Neural cell (in vitro differentiated cells): Measurements from ENCODE around the gene PTPRN2. TPM values are rescaled to one million over a fixed set of nuclear protein-coding genes. Genes with fewer than 3 reads are reported as not detected.
A peak's percentile ranks its signal among the peaks of the same experiment; 100 is the strongest.

Experiments
- H2AFZ ChIP-seq: fragments of 200-600, 300-800 bp; sonication (generic), shearing (Covaris generic); 2 replicates; pipeline ENCODE4 v1.6.0; 2014; ENCODE audit warnings: low read depth, mild to moderate bottlenecking, antibody characterized with exemption, low read length, moderate library complexity
- H3F3A ChIP-seq: fragments of 200-600 bp; shearing (Covaris generic); 2 replicates; pipeline ENCODE4 v1.6.1; 2016; ENCODE audit warnings: mild to moderate bottlenecking, moderate library complexity, mixed read lengths, antibody characterized with exemption, low read length; ENCODE audit not compliant: insufficient read depth, poor library complexity, severe bottlenecking
- H3K27ac ChIP-seq: fragments of 200-600, 300-800 bp; sonication (generic), shearing (Covaris generic); 2 replicates; pipeline ENCODE4 v1.5.1; 2014; ENCODE audit warnings: mild to moderate bottlenecking, low read length, moderate library complexity
- H3K27me3 ChIP-seq: fragments of 300-800, 200-600 bp; sonication (generic), shearing (Covaris generic); 2 replicates; pipeline ENCODE4 v1.6.0; 2014; ENCODE audit warnings: mild to moderate bottlenecking, low read depth, low read length, moderate library complexity; ENCODE audit not compliant: insufficient read depth
- H3K36me3 ChIP-seq: fragments of 300-800, 200-600 bp; sonication (generic), shearing (Covaris generic); 2 replicates; pipeline ENCODE4 v1.5.1; 2014; ENCODE audit warnings: mild to moderate bottlenecking, antibody characterized with exemption, low read length, moderate library complexity; ENCODE audit not compliant: insufficient read depth
- H3K4me2 ChIP-seq: fragments of 300-800, 200-600 bp; sonication (generic), shearing (Covaris generic); 2 replicates; pipeline ENCODE4 v1.6.0; 2014; ENCODE audit warnings: mild to moderate bottlenecking, low read length
- H3K4me3 ChIP-seq: fragments of 300-800, 200-600 bp; sonication (generic), shearing (Covaris generic); 2 replicates; pipeline ENCODE4 v1.5.1; 2014; ENCODE audit warnings: mild to moderate bottlenecking, low read length, moderate library complexity
- H3K79me2 ChIP-seq: fragments of 200-600 bp; shearing (Covaris generic); replicated peaks from 2 replicates; pipeline ENCODE4 v1.6.0; 2014; ENCODE audit warnings: mild to moderate bottlenecking, low read length, moderate library complexity; ENCODE audit not compliant: insufficient read depth
- H3K9ac ChIP-seq: fragments of 300-800, 200-600 bp; sonication (generic), shearing (Covaris generic); 2 replicates; pipeline ENCODE4 v1.6.1; 2016; ENCODE audit warnings: mild to moderate bottlenecking, low read length, mixed read lengths
- H3K9me2 ChIP-seq: fragments of 200-600 bp; shearing (Covaris generic); 2 replicates; pipeline ENCODE4 v1.6.1; 2016; ENCODE audit warnings: mild to moderate bottlenecking, low read length, mixed read lengths; ENCODE audit not compliant: insufficient read depth
- H3K9me3 ChIP-seq: fragments of 200-600, 300-800 bp; sonication (generic), shearing (Covaris generic); 2 replicates; pipeline ENCODE4 v1.6.1; 2016; ENCODE audit warnings: mild to moderate bottlenecking, mixed run types, low read length, moderate library complexity, mixed read lengths
- H4K20me1 ChIP-seq: fragments of 200-600 bp; shearing (Covaris generic); 2 replicates; pipeline ENCODE4 v1.6.1; 2016; ENCODE audit warnings: mild to moderate bottlenecking, mixed run types; ENCODE audit not compliant: insufficient read depth
- EP300 ChIP-seq: fragments of 450-650 bp; conservative IDR thresholded peaks from 2 replicates; pipeline ENCODE4 v1.6.1; 2014; ENCODE audit warnings: antibody characterized with exemption, mild to moderate bottlenecking, moderate library complexity; ENCODE audit not compliant: poor library complexity, severe bottlenecking
- EZH2 ChIP-seq: fragments of 200-600, 300-800 bp; shearing (Covaris generic), sonication (generic); IDR thresholded peaks from 2 replicates; pipeline ENCODE4 v1.6.1; 2014; ENCODE audit warnings: antibody characterized with exemption, low read length, borderline replicate concordance, mild to moderate bottlenecking; ENCODE audit not compliant: insufficient read depth, poor library complexity, severe bottlenecking
- MXI1 ChIP-seq: fragments of 450-650 bp; conservative IDR thresholded peaks from 2 replicates; pipeline ENCODE4 v1.6.1; 2014; ENCODE audit warnings: antibody characterized with exemption, mild to moderate bottlenecking; ENCODE audit not compliant: poor library complexity, severe bottlenecking
- POLR2AphosphoS5 ChIP-seq: IDR thresholded peaks from 2 replicates; pipeline ENCODE4 v1.6.1; 2012
- RAD21 ChIP-seq: fragments of 450-650 bp; conservative IDR thresholded peaks from 2 replicates; pipeline ENCODE4 v1.6.1; 2014; ENCODE audit warnings: antibody characterized with exemption, mild to moderate bottlenecking, moderate library complexity
- SMC3 ChIP-seq: fragments of 450-650 bp; conservative IDR thresholded peaks from 2 replicates; pipeline ENCODE4 v1.6.1; 2014; ENCODE audit warnings: antibody characterized with exemption, mild to moderate bottlenecking, moderate library complexity; ENCODE audit not compliant: poor library complexity
- TAF1 ChIP-seq: IDR thresholded peaks from 2 replicates; pipeline ENCODE4 v1.6.1; 2012; ENCODE audit warnings: low read depth
- polyA plus RNA-seq: library from polyadenylated mRNA; depleted of rRNA; stranded (reverse); fragments of >200 nt; gene quantifications from 2 replicates; pipeline ENCODE4 v1.2.3, GENCODE V29; 2014
- TF ChIP-seq, protein P1 (sequence below): IDR thresholded peaks from 2 replicates; pipeline ENCODE4 v1.6.1; 2012; ENCODE audit warnings: borderline replicate concordance
- TF ChIP-seq, protein P2 (sequence below): fragments of 450-650 bp; IDR thresholded peaks from 2 replicates; pipeline ENCODE4 v1.5.1; 2014; ENCODE audit warnings: antibody characterized with exemption, mild to moderate bottlenecking, moderate library complexity; ENCODE audit not compliant: poor library complexity, severe bottlenecking

The PTPRN2 gene
- polyA plus RNA-seq, 1 donor from 2014 or later: 31.0 TPM

DNA sequence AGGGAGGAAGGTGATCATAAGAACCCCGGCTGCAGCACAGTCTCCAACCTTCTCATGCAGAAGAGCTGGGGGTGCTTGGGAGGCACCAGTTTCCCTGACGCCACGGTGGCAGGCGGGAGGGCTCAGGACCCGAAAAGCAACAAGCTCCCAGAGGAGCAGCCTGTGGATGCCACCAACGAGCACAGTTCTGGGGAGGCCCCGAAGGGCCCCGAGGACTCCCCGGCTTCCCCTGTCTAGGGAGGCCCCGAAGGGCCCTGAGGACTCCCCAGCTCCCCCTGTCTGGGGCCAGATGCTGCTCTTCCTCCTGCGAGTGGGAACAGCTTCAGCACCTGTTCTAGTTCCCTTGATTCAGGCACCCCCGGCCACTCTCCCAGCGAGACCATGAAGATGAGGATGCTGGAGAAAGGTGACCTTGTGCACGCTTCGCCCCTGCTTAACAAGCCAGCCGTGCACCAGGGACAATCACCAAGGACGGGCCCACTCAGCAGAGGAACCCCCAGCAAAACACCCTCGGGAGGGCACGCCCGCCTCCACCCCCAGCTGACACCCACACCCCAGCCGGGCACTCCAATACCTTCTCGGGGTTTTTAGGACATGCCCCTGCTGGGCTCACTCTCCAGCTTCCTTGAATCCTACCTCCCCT is 112.5 kb downstream of the PTPRN2 start:
- Histone ChIP-seq H3K4me3 (no peak overlapping the region), H4K20me1 (no peaks in the 10 kb centered on the region), H3K4me2 (no peak overlapping the region), H3K9me2 (no peaks in the 10 kb centered on the region), H3K9me3 (no peaks in the 10 kb centered on the region), H3F3A (no peaks in the 10 kb centered on the region), H3K36me3 (no peaks in the 10 kb centered on the region), H3K79me2 (no peaks in the 10 kb centered on the region), H3K27ac (no peak overlapping the region), H3K9ac (no peak overlapping the region), H3K27me3 (no peaks in the 10 kb centered on the region), H2AFZ (no peak overlapping the region)
- no peak for TF ChIP-seq EZH2
- no peak for TF ChIP-seq RAD21
- TF ChIP-seq POLR2AphosphoS5: no peak
- no peak for TF ChIP-seq TAF1
- TF ChIP-seq, protein P1, sequence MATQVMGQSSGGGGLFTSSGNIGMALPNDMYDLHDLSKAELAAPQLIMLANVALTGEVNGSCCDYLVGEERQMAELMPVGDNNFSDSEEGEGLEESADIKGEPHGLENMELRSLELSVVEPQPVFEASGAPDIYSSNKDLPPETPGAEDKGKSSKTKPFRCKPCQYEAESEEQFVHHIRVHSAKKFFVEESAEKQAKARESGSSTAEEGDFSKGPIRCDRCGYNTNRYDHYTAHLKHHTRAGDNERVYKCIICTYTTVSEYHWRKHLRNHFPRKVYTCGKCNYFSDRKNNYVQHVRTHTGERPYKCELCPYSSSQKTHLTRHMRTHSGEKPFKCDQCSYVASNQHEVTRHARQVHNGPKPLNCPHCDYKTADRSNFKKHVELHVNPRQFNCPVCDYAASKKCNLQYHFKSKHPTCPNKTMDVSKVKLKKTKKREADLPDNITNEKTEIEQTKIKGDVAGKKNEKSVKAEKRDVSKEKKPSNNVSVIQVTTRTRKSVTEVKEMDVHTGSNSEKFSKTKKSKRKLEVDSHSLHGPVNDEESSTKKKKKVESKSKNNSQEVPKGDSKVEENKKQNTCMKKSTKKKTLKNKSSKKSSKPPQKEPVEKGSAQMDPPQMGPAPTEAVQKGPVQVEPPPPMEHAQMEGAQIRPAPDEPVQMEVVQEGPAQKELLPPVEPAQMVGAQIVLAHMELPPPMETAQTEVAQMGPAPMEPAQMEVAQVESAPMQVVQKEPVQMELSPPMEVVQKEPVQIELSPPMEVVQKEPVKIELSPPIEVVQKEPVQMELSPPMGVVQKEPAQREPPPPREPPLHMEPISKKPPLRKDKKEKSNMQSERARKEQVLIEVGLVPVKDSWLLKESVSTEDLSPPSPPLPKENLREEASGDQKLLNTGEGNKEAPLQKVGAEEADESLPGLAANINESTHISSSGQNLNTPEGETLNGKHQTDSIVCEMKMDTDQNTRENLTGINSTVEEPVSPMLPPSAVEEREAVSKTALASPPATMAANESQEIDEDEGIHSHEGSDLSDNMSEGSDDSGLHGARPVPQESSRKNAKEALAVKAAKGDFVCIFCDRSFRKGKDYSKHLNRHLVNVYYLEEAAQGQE: no peak
- TF ChIP-seq, protein P2, sequence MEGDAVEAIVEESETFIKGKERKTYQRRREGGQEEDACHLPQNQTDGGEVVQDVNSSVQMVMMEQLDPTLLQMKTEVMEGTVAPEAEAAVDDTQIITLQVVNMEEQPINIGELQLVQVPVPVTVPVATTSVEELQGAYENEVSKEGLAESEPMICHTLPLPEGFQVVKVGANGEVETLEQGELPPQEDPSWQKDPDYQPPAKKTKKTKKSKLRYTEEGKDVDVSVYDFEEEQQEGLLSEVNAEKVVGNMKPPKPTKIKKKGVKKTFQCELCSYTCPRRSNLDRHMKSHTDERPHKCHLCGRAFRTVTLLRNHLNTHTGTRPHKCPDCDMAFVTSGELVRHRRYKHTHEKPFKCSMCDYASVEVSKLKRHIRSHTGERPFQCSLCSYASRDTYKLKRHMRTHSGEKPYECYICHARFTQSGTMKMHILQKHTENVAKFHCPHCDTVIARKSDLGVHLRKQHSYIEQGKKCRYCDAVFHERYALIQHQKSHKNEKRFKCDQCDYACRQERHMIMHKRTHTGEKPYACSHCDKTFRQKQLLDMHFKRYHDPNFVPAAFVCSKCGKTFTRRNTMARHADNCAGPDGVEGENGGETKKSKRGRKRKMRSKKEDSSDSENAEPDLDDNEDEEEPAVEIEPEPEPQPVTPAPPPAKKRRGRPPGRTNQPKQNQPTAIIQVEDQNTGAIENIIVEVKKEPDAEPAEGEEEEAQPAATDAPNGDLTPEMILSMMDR: no peak
- TF ChIP-seq SMC3: no peak
- TF ChIP-seq EP300: no peak
- TF ChIP-seq MXI1: no peak

DNA sequence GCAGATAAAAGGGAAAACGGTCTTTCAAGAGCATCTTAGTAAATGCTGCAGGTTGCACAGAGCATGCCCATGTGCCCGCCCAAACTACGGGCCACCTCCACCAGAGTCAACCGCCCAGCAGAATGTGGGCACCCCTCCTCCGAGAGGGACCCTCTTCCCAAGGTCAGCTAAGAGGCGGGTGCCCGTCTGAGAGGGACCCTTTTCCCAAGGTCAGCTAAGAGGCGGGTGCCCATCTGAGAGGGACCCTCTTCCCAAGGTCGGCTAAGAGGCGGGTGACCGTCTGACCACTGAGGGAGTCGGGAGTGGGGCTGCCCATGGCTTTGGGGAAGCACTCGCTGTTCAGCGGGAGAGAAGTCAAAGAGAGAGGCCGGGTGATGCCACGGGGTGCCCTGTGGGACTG is 113.1 kb downstream of the PTPRN2 start:
- Histone ChIP-seq H3F3A (no peaks in the 10 kb centered on the region), H3K27ac (peak overlapping the region; percentile 81), H3K9ac (no peak overlapping the region), H3K79me2 (no peaks in the 10 kb centered on the region), H4K20me1 (no peaks in the 10 kb centered on the region), H3K4me3 (no peak overlapping the region), H2AFZ (no peak overlapping the region), H3K27me3 (no peaks in the 10 kb centered on the region), H3K9me2 (no peaks in the 10 kb centered on the region), H3K9me3 (no peaks in the 10 kb centered on the region), H3K36me3 (no peaks in the 10 kb centered on the region), H3K4me2 (peak overlapping the region; percentile 74)
- no peak for TF ChIP-seq TAF1
